Naive thymus-derived CD4-positive, alpha-beta T cell (primary cell): ENCODE data around the gene DLG4. TPM values are rescaled to one million over a fixed set of nuclear protein-coding genes. Genes with fewer than 3 reads are reported as not detected.

Experiments
- ATAC-seq: fragments of 150-1000 bp; cut with Tn5 transposase; 2 replicates; pipeline ENCODE4 v1.10.0; 2021; ENCODE audit warnings: mild to moderate bottlenecking, moderate library complexity
- CTCF ChIA-PET: fragments of 350-600 bp; sonication (Branson Sonifier 250); formaldehyde crosslinking; loops from one replicate; lab custom pipeline; 2021; ENCODE audit warnings: antibody characterized with exemption; lab: Charles Lee
- POLR2A ChIA-PET: fragments of 350-600 bp; sonication (Branson Sonifier 250); formaldehyde crosslinking; loops from one replicate; lab custom pipeline; 2021; ENCODE audit warnings: antibody characterized with exemption, inconsistent platforms; lab: Charles Lee
- DNase-seq, 9 donors: peaks; one replicate each; pipeline versions ENCODE4 v3.0.0 to v3.0.0-alpha.2; 2020 to 2022; ENCODE audit warnings: mixed read lengths in 1 of 9
- H3K27ac ChIP-seq: one replicate; pipeline ENCODE4 v1.7.0; 2013; ENCODE audit warnings: mild to moderate bottlenecking, low read depth, low read length, moderate library complexity
- H3K27me3 ChIP-seq, 2 donors: one replicate each; pipeline ENCODE4 v1.7.0; 2013; ENCODE audit warnings: low read length in 2 of 2, mild to moderate bottlenecking in 2 of 2, moderate library complexity in 2 of 2; ENCODE audit not compliant: control insufficient read depth in 2 of 2, insufficient read depth in 2 of 2
- H3K36me3 ChIP-seq, 3 experiments: 1 replicate in 2 of 3; 2 replicates in 1 of 3; pipeline ENCODE4 v1.7.0; 2013; ENCODE audit warnings: low read length in 3 of 3, mild to moderate bottlenecking in 3 of 3, moderate library complexity in 1 of 3; ENCODE audit not compliant: insufficient read depth in 3 of 3, control insufficient read depth in 2 of 3
- H3K4me1 ChIP-seq, 2 donors: one replicate each; pipeline ENCODE4 v1.7.0; 2013; ENCODE audit warnings: low read length in 2 of 2, mild to moderate bottlenecking in 2 of 2, moderate library complexity in 1 of 2; ENCODE audit not compliant: control insufficient read depth in 2 of 2, insufficient read depth in 2 of 2
- H3K4me3 ChIP-seq: 2 replicates; pipeline ENCODE4 v1.7.0; 2013; ENCODE audit warnings: mild to moderate bottlenecking, low read length
- H3K9me3 ChIP-seq, 3 experiments: 1 replicate in 2 of 3; 2 replicates in 1 of 3; pipeline ENCODE4 v1.7.0; 2013; ENCODE audit warnings: low read length in 3 of 3; ENCODE audit not compliant: control insufficient read depth in 2 of 3
- H3K27ac Mint-ChIP-seq, 9 donors: one replicate each; pipeline ENCODE4 v1.8.0; 2020 to 2022; ENCODE audit warnings: mixed read lengths in 9 of 9, mild to moderate bottlenecking in 8 of 9, moderate library complexity in 5 of 9, inconsistent platforms in 2 of 9
- H3K27me3 Mint-ChIP-seq, 5 donors: one replicate each; pipeline ENCODE4 v1.8.0; 2021 to 2022; ENCODE audit warnings: mixed read lengths in 5 of 5, mild to moderate bottlenecking in 1 of 5
- H3K36me3 Mint-ChIP-seq, 5 donors: one replicate each; pipeline ENCODE4 v1.8.0; 2020 to 2022; ENCODE audit warnings: mixed read lengths in 5 of 5, mild to moderate bottlenecking in 3 of 5, inconsistent platforms in 1 of 5
- H3K4me1 Mint-ChIP-seq, 7 donors: one replicate each; pipeline ENCODE4 v1.8.0; 2020 to 2022; ENCODE audit warnings: mixed read lengths in 7 of 7, mild to moderate bottlenecking in 3 of 7, inconsistent platforms in 1 of 7
- H3K4me3 Mint-ChIP-seq, 10 donors: one replicate each; pipeline ENCODE4 v1.8.0; 2020 to 2022; ENCODE audit warnings: mild to moderate bottlenecking in 10 of 10, mixed read lengths in 10 of 10, moderate library complexity in 6 of 10, inconsistent platforms in 2 of 10
- H3K9me3 Mint-ChIP-seq, 11 donors: one replicate each; pipeline ENCODE4 v1.8.0; 2020 to 2022; ENCODE audit warnings: mixed read lengths in 11 of 11, mild to moderate bottlenecking in 4 of 11, inconsistent platforms in 1 of 11, moderate library complexity in 1 of 11
- intact Hi-C, 2 donors: fragments of 100-400 bp; cut with micrococcal nuclease; formaldehyde crosslinking; loops; one replicate each; pipeline ENCODE4 v1.15.1; 2023
- polyA plus RNA-seq, 2 donors: library from polyadenylated mRNA; unstranded; fragments of 300-500 nt; fragmentation: Illumina TruSeq; gene quantifications; one replicate each; pipeline ENCODE4 v1.2.3, GENCODE V29; 2021
- total RNA-seq, 6 experiments: library from RNA in 5 of 6; stranded (reverse) in 5 of 6; gene quantifications; 1 replicate in 5 of 6; 2 replicates in 1 of 6; pipeline ENCODE4 v1.2.3 and lab custom pipeline; 2021 to 2026

DLG4 gene
- total and polyA plus RNA-seq, 7 experiments from 2014 or later, result 0.26 to 25.4 (median 11.4) TPM

DNA sequence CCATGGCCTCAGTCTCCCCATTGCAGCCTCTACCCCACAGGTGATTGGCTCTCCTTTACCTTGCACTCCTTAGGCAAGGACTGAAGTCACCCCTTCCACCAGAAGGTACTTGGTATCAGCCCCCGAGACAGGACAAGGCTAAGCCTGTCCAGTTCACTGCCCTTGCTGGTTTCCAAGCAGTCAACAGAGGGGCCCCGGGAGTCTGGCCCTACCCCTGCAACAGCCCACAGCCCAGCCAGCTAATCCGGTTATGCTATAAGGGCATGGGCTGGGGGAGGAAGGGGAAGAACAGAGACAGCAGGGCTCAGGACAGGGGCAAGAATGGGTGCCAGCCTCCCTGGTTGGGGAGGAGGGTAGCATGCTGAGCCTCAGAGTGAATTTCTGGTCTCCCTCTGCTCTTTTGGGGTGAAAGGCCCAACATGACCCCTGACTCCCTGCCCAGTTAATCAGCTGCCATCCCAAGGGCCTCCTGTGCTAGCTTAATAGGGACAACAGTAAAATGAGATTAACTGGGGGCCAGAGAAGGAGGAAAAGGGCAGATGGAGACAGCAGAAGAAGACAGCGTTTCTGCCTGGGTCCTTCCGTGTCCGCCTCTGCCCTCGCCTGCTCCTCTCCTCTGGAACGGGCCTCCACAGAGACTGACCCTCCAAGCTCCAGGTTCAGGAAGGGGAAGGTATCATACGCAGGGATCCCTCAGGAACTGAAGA is 10.7 kb downstream of the DLG4 start:
- ChIA-PET CTCF (interaction anchor here (0.9 kb wide), 1 partner anchor 24 kb away, joined by 3 read pairs; no protein-coding TSS in a partner anchor), POLR2A (no interaction called here)
- H3K4me1 Mint-ChIP-seq, result peaks cover 34 to 47% (median 43%) of the 10 kb centered on the region in 7 donors
- H3K9me3 Mint-ChIP-seq, result peaks cover 0 to 2% (median 0%) of the 10 kb centered on the region in 11 donors
- H3K27me3 Mint-ChIP-seq, result peaks cover 0 to 16% (median 0%) of the 10 kb centered on the region in 5 donors
- no peaks in the 10 kb centered on the region for H3K27me3 ChIP-seq
- H3K4me3 Mint-ChIP-seq, result no peak overlapping the region
- H3K9me3 ChIP-seq, result no peaks in the 10 kb centered on the region
- no peak for ATAC-seq
- H3K27ac ChIP-seq, result no peak overlapping the region
- H3K4me3 ChIP-seq, result no peak overlapping the region
- no peak for DNase-seq
- peaks cover 0 to 3% (median 0%) of the 10 kb centered on the region in 5 donors for H3K36me3 Mint-ChIP-seq
- H3K4me1 ChIP-seq, result peaks cover 19 to 21% of the 10 kb centered on the region in 2 donors
- H3K36me3 ChIP-seq, result no peaks in the 10 kb centered on the region
- intact Hi-C loops, result no loop called here
- H3K27ac Mint-ChIP-seq, result peak overlapping the region in 4 of 9 donors; percentile 31 to 80 (median 74)

DNA sequence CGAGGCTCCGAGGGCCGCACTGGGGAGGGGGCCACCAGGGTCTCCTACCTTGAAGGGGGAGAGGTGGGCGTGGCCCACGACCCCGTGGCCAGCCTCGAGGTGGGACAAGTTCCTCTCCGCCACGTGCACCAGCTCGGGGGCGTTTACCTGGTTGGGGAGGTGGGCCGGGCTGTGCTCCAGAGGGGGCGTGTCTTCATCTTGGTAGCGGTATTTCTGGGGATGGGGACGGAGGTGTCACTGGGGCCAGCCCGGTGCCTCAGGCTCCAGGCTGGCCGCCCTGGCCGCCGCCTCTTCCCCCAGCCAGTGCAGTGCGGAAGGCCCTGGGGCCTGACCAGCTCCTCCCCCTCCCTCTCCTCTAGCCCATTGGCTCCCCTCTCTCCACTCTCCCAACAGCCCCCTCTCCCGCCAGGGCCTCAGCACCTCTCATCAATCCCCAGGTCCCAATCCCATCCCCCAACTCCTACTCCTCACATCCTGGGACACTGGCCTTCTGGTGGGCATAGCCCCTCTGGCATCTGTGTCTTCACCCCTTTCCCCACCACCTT is 11.5 kb downstream of the DLG4 start:
- Histone ChIP-seq H3K27ac (no peak overlapping the region), H3K27me3 (no peaks in the 10 kb centered on the region), H3K4me1 (peaks cover 15 to 17% of the 10 kb centered on the region in 2 donors), H3K9me3 (no peaks in the 10 kb centered on the region), H3K4me3 (no peak overlapping the region), H3K36me3 (peaks cover 0 to 6% (median 1%) of the 10 kb centered on the region in 3 experiments)
- ATAC-seq (no peak), DNase-seq (no peak)
- Mint-ChIP-seq H3K4me1 (peaks cover 28 to 42% (median 39%) of the 10 kb centered on the region in 7 donors), H3K36me3 (peaks cover 0 to 3% (median 0%) of the 10 kb centered on the region in 5 donors), H3K27me3 (peaks cover 0 to 16% (median 0%) of the 10 kb centered on the region in 5 donors), H3K9me3 (peaks cover 0 to 2% (median 0%) of the 10 kb centered on the region in 11 donors), H3K4me3 (no peak overlapping the region), H3K27ac (peak overlapping the region in 4 of 9 donors; percentile 60 to 80 (median 74))
- intact Hi-C loops, result no loop called here
- ChIA-PET CTCF (interaction anchor here (0.9 kb wide), 1 partner anchor 25 kb away, joined by 3 read pairs; no protein-coding TSS in a partner anchor), POLR2A (no interaction called here)

- no peaks in the 10 kb centered on the region for H3K27me3 ChIP-seq
- CTCF ChIA-PET, result interaction anchor here (1.2 kb wide), 1 partner anchor 156 kb away, joined by 3 read pairs; no protein-coding TSS in a partner anchor
Measured at GRCh38 chr17:7207120-7208001, 12.3 kb downstream of the DLG4 start.

GRCh38 chr17:7205561-7205960 is 14.1 kb downstream of the DLG4 start:
- Mint-ChIP-seq H3K9me3 (peaks cover 0 to 2% (median 0%) of the 10 kb centered on the region in 11 donors), H3K27ac (peak overlapping the region; percentile 88 to 99 (median 95)), H3K36me3 (peaks cover 0 to 13% (median 8%) of the 10 kb centered on the region in 5 donors), H3K27me3 (peaks cover 0 to 3% (median 0%) of the 10 kb centered on the region in 5 donors), H3K4me1 (peaks cover 28 to 39% (median 35%) of the 10 kb centered on the region in 7 donors), H3K4me3 (peak overlapping the region; percentile 67 to 94 (median 85))
- H3K36me3 ChIP-seq, result peaks cover 0 to 13% (median 8%) of the 10 kb centered on the region in 3 experiments
- ChIA-PET CTCF (interaction anchor here (1.1 to 1.4 kb wide), 2 partner anchors 13 to 31 kb away, joined by 3 read pairs; no protein-coding TSS in a partner anchor), POLR2A (interaction anchor here (1.0 kb wide), 1 partner anchor 124 kb away, joined by 3 read pairs; the partner anchor contains the start of gene NEURL4)
- no peaks in the 10 kb centered on the region for H3K9me3 ChIP-seq
- no peaks in the 10 kb centered on the region for H3K27me3 ChIP-seq
- intact Hi-C loops, result loop anchor here (1.0 to 2.0 kb wide), 9 partner anchors 9 to 481 kb away; partner anchors contain the start of genes ELP5 (in 2 of the 2), PHF23 (in 2 of the 2), ACADVL (in 1 of the 2) and DLG4 (in 1 of the 2)
- ATAC-seq (no peak), DNase-seq (no peak)
- peak overlapping the region; percentile 91 for H3K27ac ChIP-seq
- H3K4me1 ChIP-seq, result peaks cover 15 to 17% of the 10 kb centered on the region in 2 donors
- H3K4me3 ChIP-seq, result peak overlapping the region; percentile 77

More at GRCh38 chr17:7207120-7208001, 12.3 kb downstream of the DLG4 start:
- H3K36me3 ChIP-seq, result peaks cover 0 to 13% (median 8%) of the 10 kb centered on the region in 3 experiments
- POLR2A ChIA-PET, result no interaction called here
- no peaks in the 10 kb centered on the region for H3K9me3 ChIP-seq
- H3K4me1 ChIP-seq, result peaks cover 15 to 17% of the 10 kb centered on the region in 2 donors
- no peak overlapping the region for H3K4me3 ChIP-seq
- peak overlapping the region; percentile 91 for H3K27ac ChIP-seq
- intact Hi-C loops, result no loop called here
- Mint-ChIP-seq H3K36me3 (peaks cover 0 to 7% (median 4%) of the 10 kb centered on the region in 5 donors), H3K4me1 (peaks cover 28 to 43% (median 38%) of the 10 kb centered on the region in 7 donors), H3K4me3 (peak overlapping the region in 1 of 10 donors; percentile 14), H3K9me3 (peaks cover 0 to 2% (median 0%) of the 10 kb centered on the region in 11 donors), H3K27ac (peak overlapping the region; percentile 87 to 98 (median 94)), H3K27me3 (peaks cover 0 to 14% (median 0%) of the 10 kb centered on the region in 5 donors)
- ATAC-seq (no peak), DNase-seq (no peak)

- H3K4me3 ChIP-seq, result peak overlapping the region; percentile 77
- Mint-ChIP-seq H3K4me1 (peaks cover 28 to 39% (median 32%) of the 10 kb centered on the region in 7 donors), H3K4me3 (peak overlapping the region; percentile 67 to 94 (median 85)), H3K36me3 (peaks cover 0 to 13% (median 8%) of the 10 kb centered on the region in 5 donors), H3K9me3 (peaks cover 0 to 2% (median 0%) of the 10 kb centered on the region in 11 donors), H3K27ac (peak overlapping the region; percentile 88 to 99 (median 95)), H3K27me3 (no peaks in the 10 kb centered on the region)
- ATAC-seq, result peak; percentile 90
- H3K27me3 ChIP-seq, result no peaks in the 10 kb centered on the region
- H3K9me3 ChIP-seq, result no peaks in the 10 kb centered on the region
- peaks cover 0 to 13% (median 8%) of the 10 kb centered on the region in 3 experiments for H3K36me3 ChIP-seq
- peaks cover 15 to 17% of the 10 kb centered on the region in 2 donors for H3K4me1 ChIP-seq
- ChIA-PET POLR2A (interaction anchor here (1.0 kb wide), 1 partner anchor 124 kb away, joined by 3 read pairs; the partner anchor contains the start of gene NEURL4), CTCF (no interaction called here)
- intact Hi-C loops, result loop anchor here (1.0 to 2.0 kb wide), 9 partner anchors 9 to 482 kb away; partner anchors contain the start of genes ELP5 (in 2 of the 2), PHF23 (in 2 of the 2), ACADVL (in 1 of the 2) and DLG4 (in 1 of the 2)
- H3K27ac ChIP-seq, result peak overlapping the region; percentile 91
- peak; percentile 90 to 99 (median 97) for DNase-seq
Measured at GRCh38 chr17:7204828-7205461, 14.7 kb downstream of the DLG4 start.
